Fibroblast of skin of left quadriceps (primary cell): ENCODE results near the gene RNF5.
"Not testable (repeated sequence)": the region's sequence is repeated elsewhere in the genome, so short reads cannot be mapped to it uniquely, and the experiment has no call there.

Experiments used
- DNase-seq, 2 experiments: peaks; one replicate each; pipeline ENCODE4 v3.0.0-alpha.2; 2013; ENCODE audit warnings: low read depth in 2 of 2

RNF5 gene

DNA sequence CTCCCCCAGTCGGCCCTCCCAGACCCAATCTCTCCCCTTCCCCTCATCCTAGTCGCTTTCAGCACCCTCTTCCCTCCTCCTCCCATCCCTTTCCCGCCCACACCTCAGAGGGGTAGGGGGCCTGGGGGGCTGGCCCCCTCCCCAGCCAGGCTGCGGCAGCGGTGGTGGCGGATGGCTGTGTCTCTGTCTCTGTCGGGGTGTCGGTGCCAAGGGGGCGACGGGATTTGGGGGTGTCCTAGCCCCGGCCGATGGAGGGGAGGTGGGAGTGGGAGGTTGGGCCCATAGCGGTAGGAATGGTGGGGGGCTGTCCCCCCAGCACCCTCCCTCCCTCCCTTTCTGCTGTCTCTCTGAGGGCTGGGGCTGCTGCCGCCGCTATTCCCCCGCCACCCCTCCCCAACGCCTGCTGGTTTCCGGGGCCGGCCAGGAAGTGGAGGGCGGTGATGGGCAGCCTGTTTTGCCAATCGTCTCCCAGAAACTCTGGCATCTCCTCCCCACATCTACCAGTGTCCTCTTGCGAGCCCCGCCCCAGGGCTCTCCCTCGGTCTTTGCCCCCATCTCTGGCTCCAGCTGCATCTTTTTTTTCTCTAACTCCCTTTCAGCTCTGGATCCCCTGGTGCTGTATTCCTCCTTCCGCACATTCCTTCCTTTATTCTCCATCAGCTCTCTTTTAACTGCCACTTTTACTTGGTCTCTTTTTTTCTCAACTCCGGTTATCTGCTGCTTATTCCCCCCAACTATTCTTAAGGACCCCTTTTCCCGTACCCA lies 2.3 kb upstream of the RNF5 start, which contains the start of gene AGPAT1:
TSS of gene AGPAT1 (minus strand) at position 374 of the 765 bp plus-strand sequence. CDS start 4,588 bp downstream, outside the sequence.
- DNase-seq = peak; percentile 96

GRCh38 chr6:32176476-32177182 lies 1.6 kb upstream of the RNF5 start:
- DNase-seq = no peak

- DNase-seq = no peak
Measured at GRCh38 chr6:32177183-32177787, 920 bp upstream of the RNF5 start.

GRCh38 chr6:32178547-32179440 lies 589 bp downstream of the RNF5 start:
- no peak for DNase-seq

DNA sequence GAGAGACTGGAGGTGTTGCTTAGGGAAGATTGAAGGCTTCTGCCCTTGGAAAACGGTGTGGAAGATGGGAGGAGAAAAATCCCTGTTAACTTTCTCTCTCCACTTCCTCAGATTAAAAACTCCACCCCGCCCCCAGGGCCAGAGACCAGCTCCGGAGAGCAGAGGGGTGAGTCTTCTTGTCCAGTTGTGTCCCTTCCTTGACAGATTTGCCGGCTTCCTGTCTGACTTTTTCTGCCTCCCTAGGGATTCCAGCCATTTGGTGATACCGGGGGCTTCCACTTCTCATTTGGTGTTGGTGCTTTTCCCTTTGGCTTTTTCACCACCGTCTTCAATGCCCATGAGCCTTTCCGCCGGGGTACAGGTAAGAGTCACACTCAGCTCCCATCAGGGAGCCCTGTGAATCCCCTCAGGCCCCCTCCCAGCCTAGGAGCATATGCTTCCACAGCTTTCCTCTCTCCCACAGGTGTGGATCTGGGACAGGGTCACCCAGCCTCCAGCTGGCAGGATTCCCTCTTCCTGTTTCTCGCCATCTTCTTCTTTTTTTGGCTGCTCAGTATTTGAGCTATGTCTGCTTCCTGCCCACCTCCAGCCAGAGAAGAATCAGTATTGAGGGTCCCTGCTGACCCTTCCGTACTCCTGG lies 1.7 kb downstream of the RNF5 start:
- no peak for DNase-seq

DNA sequence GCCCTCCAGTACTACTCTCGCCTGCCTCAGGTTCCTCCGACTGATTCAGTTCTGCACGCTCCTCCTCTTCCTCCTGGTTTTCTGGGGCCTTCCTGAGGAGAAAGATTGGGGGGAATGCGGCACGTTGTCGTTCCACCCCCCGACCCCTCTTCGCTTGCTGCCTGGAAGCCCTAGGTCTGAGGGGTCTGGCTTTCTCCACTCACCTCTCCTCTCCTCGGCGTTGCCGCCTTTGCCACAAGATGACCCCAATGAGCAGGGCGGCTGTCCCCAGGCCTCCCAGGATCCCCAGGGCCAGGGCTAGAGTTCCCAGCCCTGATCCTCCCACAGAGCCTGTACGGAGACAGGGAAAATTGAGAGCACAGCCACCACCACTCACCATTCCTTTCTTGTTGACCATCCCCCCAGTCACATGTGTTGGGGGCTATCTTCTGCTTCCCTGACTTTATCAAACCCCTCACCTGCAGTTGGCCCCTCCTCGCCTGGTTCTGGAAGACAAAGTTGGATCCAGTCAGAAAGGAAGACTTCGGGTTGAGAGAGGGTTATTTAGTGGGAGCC lies 3.0 kb downstream of the RNF5 start:
- DNase-seq = no peak

DNA sequence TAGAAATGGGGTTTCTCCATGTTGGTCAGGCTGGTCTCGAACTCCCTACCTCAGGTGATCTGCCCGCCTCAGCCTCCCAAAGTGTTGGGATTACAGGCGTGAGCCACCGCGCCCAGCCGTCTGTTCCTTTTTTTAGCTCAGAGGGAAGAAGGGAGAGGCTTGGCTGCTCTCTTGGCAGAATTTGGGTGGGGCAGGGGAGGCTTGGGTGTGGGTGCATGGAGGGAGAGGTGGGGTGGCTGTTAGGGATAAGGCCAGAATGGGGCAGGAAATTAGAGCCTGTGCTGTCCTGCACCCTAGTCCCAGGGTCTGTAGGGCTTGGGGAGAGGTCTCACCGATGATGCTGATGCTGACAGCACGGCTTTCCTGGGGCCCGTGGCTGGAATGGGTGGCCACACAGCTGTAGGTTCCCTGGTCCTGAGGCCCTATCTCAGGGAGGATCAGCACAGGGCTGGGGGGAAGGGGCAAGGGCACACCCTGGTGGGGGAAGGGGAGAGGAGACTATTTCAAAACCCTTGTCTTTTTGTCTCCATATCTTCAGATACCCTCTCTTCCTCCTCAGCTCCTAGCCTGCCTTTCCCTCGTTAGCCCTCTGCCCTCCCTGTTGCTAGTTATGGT lies 3.8 kb downstream of the RNF5 start:
- DNase-seq = no peak

DNA sequence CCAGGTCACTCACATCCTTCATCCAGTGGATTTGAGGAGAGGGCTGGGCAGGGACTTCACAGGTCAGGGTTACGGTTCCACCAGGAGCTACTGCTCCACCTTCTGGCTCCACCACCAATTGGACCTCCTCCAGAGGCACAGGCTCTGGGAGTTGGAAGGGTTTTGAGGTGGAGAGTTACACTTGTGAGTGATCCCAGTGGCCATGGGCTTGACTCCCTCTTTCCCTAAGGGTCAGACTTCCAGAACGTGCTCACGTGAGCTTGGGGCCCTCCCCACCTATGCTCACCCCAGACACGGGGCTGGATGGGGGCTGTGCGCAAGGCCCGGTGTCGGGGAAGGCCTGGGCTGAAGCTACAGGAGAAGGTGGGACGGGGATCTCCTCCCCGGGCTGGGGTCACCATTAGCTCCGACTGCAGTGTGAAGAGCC lies 4.4 kb downstream of the RNF5 start:
- no peak for DNase-seq

- no peak for DNase-seq
Measured at GRCh38 chr6:32183030-32183429, 4.8 kb downstream of the RNF5 start.

- no peak for DNase-seq
Measured at GRCh38 chr6:32183483-32184083, 5.4 kb downstream of the RNF5 start.

GRCh38 chr6:32184084-32184640 lies 6.0 kb downstream of the RNF5 start, which contains the start of gene AGER:
AGER (minus strand) TSS chr6:32184253; CDS start chr6:32184222, 31 bp downstream.
- no peak for DNase-seq

DNA sequence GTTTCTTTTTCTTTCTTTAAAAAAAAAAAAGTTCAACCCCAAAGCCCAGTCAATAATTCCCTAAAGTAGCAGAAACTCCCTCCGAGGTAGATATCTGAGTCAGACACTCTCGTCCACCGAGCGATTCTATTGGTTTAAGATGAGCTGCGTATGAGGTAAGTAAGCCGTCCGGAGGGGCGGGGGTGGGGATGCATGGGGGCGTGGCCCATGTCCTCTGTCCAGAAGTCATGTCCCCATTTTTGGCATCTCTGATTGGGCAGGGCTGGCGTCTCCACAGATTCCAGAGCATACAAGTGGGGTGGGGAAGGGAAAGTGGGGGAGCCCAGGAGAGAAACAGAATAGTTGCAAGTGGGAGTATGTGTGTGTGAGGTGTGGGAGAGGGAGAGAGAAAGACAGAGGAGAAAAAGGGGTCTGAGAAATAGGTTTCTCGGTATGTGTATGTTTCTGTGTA lies 7.5 kb downstream of the RNF5 start:
- peak; percentile 51 to 55 for DNase-seq

- DNase-seq = not testable (repeated sequence)
Measured at GRCh38 chr6:32186151-32186840, 8.1 kb downstream of the RNF5 start.

GRCh38 chr6:32187009-32187709 lies 9.0 kb downstream of the RNF5 start:
- DNase-seq = no peak

- not testable (repeated sequence) for DNase-seq
Measured at GRCh38 chr6:32187725-32188380, 9.6 kb downstream of the RNF5 start.

GRCh38 chr6:32188381-32189068 lies 10.3 kb downstream of the RNF5 start:
- no peak for DNase-seq
